B cell (primary cell): ENCODE results near the gene PSMA2.

Source experiments
- EZH2 ChIP-seq: IDR thresholded peaks from 2 replicates; pipeline ENCODE4 v1.6.1; 2012; ENCODE audit warnings: borderline replicate concordance, low read depth, mild to moderate bottlenecking, moderate library complexity, low read length; ENCODE audit not compliant: insufficient read depth, poor library complexity, severe bottlenecking
- TF ChIP-seq, protein P1 (sequence below): fragments of 200-600 bp; IDR thresholded peaks from one replicate; pipeline ENCODE4 v1.8.0; 2022; ENCODE audit warnings: antibody characterized with exemption, mild to moderate bottlenecking

DNA sequence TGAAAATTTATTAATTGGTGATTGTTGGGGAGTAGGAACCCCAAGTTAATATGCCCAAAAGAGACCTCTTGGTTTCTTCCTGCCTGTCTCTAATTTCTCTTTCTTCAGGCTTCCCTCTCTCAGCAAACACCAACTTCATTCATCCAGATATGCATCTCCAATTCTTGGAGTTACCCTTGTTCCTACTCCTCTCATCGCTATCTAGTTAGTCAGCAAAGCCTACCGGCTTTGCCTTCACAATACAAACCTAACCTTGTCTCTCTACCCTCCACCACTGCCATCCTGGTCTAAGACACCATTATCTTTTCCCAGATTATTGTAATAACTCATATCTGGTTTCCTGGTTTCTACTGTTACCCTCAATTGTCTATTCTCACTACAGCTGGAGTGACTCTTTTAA, 48.1 kb upstream of the PSMA2 start:
- TF ChIP-seq, protein P1, sequence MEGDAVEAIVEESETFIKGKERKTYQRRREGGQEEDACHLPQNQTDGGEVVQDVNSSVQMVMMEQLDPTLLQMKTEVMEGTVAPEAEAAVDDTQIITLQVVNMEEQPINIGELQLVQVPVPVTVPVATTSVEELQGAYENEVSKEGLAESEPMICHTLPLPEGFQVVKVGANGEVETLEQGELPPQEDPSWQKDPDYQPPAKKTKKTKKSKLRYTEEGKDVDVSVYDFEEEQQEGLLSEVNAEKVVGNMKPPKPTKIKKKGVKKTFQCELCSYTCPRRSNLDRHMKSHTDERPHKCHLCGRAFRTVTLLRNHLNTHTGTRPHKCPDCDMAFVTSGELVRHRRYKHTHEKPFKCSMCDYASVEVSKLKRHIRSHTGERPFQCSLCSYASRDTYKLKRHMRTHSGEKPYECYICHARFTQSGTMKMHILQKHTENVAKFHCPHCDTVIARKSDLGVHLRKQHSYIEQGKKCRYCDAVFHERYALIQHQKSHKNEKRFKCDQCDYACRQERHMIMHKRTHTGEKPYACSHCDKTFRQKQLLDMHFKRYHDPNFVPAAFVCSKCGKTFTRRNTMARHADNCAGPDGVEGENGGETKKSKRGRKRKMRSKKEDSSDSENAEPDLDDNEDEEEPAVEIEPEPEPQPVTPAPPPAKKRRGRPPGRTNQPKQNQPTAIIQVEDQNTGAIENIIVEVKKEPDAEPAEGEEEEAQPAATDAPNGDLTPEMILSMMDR = no peak
- TF ChIP-seq EZH2 = no peak
